ENCODE results near the gene FOXC1.

DNA sequence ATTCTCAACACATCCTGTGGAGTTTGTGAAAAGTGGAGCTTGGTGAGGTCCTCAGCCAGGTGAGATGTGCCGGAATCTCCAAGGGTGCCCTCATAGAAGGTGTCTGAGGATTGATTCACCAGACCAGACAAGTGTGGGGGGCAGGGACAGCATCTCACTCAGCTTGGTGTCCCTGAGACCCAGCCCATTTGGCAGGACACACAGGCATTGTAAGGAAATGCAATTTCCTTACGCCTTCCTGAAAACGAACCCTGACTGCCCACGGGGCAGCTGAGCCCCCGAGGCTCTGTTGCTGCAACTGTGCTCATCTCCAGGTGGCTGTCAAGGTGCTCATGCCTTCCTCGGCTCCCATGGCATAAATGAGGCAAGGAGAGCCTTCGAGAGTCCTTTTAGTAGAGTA lies 33.4 kb downstream of the FOXC1 start:
- TF ChIP-seq ATF2 (CRISPR knock-in tag; IDR thresholded peaks at IDR 0.05) (no peak), POLR2B (IDR thresholded peaks at IDR 0.05; ENCODE audit: low read depth, partially characterized antibody) (no peak), ETS1 (conservative IDR thresholded peaks at IDR 0.05; ENCODE audit: control insufficient read depth, low read depth, low read length) (no peak), EP300 (IDR thresholded peaks at IDR 0.05; ENCODE audit: low read length) (no peak)
- TF ChIP-seq, protein P1, sequence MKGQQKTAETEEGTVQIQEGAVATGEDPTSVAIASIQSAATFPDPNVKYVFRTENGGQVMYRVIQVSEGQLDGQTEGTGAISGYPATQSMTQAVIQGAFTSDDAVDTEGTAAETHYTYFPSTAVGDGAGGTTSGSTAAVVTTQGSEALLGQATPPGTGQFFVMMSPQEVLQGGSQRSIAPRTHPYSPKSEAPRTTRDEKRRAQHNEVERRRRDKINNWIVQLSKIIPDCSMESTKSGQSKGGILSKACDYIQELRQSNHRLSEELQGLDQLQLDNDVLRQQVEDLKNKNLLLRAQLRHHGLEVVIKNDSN (CRISPR knock-in tag; IDR thresholded peaks at IDR 0.05) = no peak

All from K562 (cell line).